Panc1 (cell line): ENCODE data around the gene SLC19A3.

Source experiments
- CTCF ChIP-seq: fragments of 450-650 bp; IDR thresholded peaks from 2 replicates; pipeline ENCODE4 v1.5.1; 2017; ENCODE audit warnings: mild to moderate bottlenecking
- POLR2AphosphoS5 ChIP-seq: IDR thresholded peaks from 2 replicates; pipeline ENCODE4 v1.6.1; 2012; ENCODE audit warnings: mild to moderate bottlenecking, low read depth, low read length, moderate library complexity
- REST ChIP-seq, 2 experiments: IDR thresholded peaks; 2 replicates each; pipeline ENCODE4 v1.6.1; 2011 to 2012; ENCODE audit warnings: low read depth in 2 of 2, control low read depth in 1 of 2, low read length in 1 of 2, mild to moderate bottlenecking in 1 of 2, moderate library complexity in 1 of 2; ENCODE audit not compliant: insufficient read depth in 1 of 2
- SIN3A ChIP-seq: IDR thresholded peaks from 2 replicates; pipeline ENCODE4 v1.6.1; 2012; ENCODE audit warnings: low read depth, mild to moderate bottlenecking, low read length, moderate library complexity, borderline replicate concordance; ENCODE audit not compliant: insufficient read depth

GRCh38 chr2:227717687-227718567 is at the start of gene SLC19A3:
- TF ChIP-seq CTCF (no peak), SIN3A (no peak), REST (IDR thresholded peaks at IDR 0.05; ENCODE audit: insufficient read depth in 1 of 2, low read depth in 2 of 2, low read length in 1 of 2) (no peak), POLR2AphosphoS5 (no peak)
